HEK293 (cell line): Measurements from ENCODE around the gene STK32A.

Experiments used
- CTCF ChIP-seq: fragments of 450-650 bp; formaldehyde crosslinking; IDR thresholded peaks from 2 replicates; pipeline ENCODE4 v1.5.1; 2016; ENCODE audit warnings: missing biosample characterization, missing genetic modification characterization
- ZNF121 ChIP-seq: fragments of 450-650 bp; formaldehyde crosslinking; IDR thresholded peaks from 2 replicates; pipeline ENCODE4 v1.5.1; 2016; ENCODE audit warnings: missing biosample characterization, missing genetic modification characterization

- TF ChIP-seq ZNF121 (tag by site-specific recombination) (no peak), CTCF (tag by site-specific recombination) (no peak)
Measured at GRCh38 chr5:147436596-147436995, 201.8 kb downstream of the STK32A start.
